ENCODE results near the gene SLC12A8.

GRCh38 chr3:125123451-125124305, 88.9 kb downstream of the SLC12A8 start:
- TF ChIP-seq CTCF (conservative IDR thresholded peaks at IDR 0.05; ENCODE audit: low read depth in 2 of 2) (no peak), POLR2AphosphoS5 (IDR thresholded peaks at IDR 0.05; ENCODE audit: low read depth) (no peak)
